HG03565 (cell line): Measurements from ENCODE around the gene ZNF827.
A peak's percentile ranks its signal among the peaks of the same experiment; 100 is the strongest.
"Not testable (repeated sequence)": the region's sequence is repeated elsewhere in the genome, so short reads cannot be mapped to it uniquely, and the experiment has no call there.

ENCODE experiments used
- ATAC-seq: cut with Tn5 transposase; IDR thresholded peaks from one replicate; pipeline ENCODE4 v1.9.1; 2021; ENCODE audit warnings: mild to moderate bottlenecking, moderate library complexity; ENCODE audit not compliant: unreplicated experiment

The ZNF827 gene

DNA sequence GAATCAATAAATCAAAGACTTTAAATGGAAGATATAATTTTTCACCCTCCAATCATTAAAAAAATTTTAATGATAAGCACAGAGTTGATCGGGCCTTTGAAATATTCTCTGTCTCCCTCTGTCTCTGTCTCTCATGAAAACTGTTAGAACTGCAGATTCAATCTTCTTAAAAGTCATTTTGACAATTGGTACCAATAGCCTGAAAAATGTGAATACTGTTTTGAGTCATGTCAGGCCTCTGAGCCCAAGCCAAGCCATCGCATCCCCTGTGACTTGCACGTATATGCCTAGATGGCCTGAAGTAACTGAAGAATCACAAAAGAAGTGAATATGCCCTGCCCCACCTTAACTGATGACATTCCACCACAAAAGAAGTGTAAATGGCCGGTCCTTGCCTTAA, 106.2 kb downstream of the ZNF827 start:
- not testable (repeated sequence) for ATAC-seq

DNA sequence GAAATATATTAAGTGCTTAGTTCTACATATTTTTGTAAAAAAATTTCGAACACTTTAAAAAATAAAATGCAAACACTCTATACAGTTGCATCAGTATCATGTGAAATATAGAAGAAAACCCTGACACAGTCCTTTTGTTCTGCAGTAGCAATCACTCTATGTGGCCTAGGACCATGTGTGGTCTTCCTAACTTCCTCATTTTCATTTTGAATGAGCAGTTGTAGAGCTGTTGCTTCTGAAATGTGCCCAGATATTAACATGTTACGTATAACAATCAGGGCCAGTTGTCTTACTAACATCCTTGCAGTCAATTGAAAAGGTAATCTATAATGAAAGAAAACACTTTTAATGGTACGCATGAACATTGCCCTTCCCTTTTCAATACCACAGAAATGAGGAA, 107.9 kb downstream of the ZNF827 start:
- peak; percentile 56 for ATAC-seq

DNA sequence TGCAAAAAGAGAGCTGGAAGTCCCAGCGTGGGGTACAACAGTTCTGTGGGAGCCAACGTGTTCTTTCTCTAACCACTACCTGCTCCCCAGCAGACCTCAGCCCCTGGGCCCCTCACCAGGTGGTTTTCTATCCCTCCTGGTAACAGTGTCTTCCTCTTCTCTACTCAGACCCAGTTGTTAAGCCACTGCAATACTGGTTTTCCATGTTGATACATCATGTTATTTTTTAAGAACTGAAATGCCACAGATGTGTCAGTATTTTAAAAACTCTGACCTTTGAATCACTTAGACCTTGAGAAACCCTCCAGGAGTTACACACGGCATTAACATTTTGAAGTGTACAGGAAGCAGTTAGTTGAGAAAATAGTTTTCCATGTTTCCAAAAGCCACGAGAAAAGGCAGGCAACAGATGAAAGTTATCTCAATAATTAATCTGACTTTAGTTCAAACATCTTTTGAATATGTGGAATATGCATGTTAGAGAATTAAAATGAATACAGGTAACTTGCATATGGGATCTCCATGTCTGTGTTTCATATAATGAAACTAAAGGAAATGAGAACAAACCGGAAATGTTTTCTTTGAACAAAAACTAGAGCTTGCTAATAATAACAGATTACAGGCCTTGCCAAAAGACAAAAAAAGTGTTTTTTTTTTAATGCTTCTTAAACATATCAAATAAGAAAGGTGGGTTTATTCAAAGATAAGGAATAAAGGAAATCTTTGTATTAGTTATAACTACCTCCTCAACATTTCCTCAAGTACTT, 108.8 kb downstream of the ZNF827 start:
- peak; percentile 57 for ATAC-seq

DNA sequence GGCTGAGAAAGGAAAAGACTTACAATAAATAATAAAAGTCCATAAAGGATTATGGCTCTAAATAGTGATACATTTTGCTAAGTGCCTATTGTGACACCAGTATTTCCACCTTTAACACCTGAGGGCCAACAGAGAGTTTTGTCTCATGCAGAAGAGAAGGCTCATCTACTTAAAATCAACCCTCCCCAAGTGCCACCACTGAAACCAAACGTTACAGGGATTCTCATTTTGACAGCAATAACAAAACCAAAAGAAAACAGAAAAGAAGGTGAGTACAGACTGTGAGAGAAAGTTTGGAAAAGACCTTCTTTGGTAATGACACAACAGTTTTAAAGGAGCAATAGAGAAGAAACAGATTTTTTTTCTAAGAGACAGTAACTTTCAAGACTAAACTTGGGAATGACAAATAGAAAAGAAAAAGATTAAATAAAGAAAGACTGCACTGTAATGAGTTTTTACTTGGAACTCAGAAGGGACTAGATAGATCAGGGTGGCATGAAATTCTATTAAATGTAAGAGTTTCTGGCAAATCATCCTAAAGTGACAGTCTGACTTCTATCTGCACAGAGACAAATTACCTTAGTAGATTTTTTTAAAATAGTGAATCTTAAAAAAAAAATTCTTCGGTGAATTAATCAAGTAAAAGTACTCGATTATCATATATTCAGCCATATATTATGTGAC, 109.7 kb downstream of the ZNF827 start:
- ATAC-seq = peak; percentile 62

DNA sequence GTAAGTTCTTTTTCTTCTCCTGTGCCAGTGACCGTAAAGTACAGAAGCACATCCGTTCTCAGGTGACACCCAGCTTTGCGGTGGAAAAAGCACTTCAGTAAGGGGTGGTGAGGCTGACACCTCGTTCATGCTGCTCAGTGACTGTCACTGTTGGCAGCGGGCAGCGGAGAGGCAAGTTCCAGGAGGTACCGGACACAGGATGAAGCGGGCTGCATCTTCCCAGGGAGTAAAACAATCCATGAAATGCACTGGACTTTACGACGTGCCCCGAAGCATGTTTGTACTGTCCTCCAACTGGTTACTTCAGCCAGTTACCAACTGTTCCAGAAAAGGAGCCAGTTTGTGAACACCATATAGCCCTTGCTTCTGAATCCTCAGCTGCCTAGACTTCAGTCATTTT, 110.7 kb downstream of the ZNF827 start:
- ATAC-seq = no peak

DNA sequence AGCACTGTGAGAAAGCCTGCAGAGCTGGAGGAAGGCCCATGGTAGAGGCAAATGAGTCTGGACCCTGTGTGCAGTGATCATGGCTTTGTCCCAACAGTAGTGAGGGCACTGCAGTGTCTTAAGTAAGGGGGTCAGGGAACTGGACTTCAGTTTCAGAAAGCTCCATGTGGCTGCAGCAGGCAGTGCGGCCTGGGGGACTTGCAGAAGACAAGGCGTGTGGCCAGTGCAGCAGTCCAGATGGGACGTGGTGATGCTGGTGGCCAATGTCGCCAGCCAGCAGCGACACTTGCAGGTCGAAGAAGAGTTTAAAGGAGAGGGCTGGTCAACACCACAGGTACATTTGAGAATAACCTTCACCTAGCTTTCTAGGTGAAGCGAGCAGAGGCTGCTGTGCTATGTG, 113.4 kb downstream of the ZNF827 start:
- no peak for ATAC-seq

DNA sequence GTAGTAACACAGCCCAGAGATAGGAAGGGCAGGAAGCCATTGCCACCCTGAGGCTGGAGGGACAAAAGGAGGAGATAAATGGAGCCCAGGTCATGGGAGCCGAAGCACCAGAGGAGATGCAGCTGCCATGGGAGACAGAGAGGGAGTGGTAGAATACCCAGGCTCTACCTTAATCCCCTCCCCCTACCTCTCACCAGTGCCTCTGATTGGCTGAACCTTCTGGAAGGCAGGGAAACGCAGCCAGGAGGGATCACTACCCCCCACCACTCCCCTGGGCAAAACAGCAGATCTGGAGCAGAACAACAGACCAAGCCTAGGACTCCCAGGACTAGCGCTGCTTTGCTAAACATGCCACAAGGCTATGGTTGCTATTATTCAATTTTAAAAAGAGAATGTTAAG, 114.2 kb downstream of the ZNF827 start:
- no peak for ATAC-seq

DNA sequence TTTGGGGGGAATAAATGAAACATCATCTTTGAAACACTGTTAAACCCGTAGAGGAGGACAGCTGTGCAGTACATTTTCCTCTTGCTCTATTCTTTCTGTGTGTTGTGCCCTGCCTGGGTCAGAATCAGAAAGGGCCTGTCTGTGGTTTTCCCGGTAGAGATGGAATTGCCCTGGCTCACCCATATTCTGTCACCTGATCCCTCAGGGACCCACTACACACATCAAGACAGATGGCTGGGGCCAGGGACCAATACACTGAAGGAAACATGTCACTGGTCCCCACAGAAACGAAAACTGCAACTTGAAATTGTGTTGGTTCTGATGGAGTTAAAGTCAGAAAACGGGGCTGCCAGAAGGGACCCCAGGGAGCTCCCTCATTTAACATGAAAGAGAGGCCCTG, 114.9 kb downstream of the ZNF827 start:
- no peak for ATAC-seq

DNA sequence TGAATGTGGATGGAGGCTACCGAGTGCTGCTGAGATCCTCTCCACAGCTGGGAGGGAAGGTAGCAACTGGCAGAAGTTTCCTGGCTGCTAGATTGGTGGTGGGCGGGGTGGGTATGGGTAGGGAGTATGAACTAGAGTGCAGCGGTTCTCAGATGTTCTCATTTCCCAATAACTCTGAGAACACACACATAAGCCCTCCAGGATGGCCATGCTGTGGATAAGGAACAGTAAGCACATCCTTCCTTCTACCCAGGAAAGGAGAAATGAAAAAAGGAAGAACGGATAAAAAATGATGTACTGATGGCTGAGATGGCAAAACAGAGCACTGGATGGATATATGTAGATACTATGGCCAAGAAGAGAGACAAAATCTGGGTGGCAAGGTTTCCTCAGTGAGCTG, 116.0 kb downstream of the ZNF827 start:
- no peak for ATAC-seq

DNA sequence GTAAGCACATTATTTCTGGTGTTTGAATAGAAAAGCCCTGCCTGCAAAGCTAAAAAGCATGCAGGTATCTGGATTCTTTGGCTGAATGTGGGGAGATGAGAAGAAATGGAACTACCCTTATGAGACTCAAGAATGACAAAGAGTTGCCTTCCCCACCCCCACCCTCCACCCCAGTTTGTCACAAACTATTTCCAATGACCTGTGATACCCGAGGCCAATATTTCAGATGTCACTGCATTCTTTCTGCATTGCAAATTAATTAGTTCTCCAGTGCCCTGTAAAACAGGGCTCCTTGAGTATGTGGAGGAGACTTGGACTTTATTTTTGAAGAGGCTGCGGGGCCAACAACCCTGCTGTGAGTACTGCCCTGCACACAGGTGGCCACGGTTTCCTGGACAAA, 116.4 kb downstream of the ZNF827 start:
- ATAC-seq = no peak

DNA sequence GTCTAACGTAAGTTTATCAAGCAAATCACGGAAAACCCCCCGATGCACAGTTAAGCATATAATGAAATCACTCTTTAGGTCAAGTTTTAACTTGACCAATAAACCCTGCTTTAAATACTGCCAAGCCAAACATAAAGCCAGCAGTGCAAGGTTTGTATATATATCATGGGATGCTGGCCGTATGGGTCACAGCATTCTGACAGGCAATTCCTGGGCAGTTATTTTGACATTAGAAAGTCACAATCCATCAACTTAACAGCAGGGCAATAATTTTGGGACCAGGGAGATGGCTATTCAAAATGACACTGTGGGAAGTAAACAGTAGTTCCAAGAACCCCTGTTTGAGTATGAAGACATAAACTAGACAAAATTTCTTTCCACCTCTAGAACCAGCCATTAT, 116.9 kb downstream of the ZNF827 start:
- ATAC-seq = no peak

DNA sequence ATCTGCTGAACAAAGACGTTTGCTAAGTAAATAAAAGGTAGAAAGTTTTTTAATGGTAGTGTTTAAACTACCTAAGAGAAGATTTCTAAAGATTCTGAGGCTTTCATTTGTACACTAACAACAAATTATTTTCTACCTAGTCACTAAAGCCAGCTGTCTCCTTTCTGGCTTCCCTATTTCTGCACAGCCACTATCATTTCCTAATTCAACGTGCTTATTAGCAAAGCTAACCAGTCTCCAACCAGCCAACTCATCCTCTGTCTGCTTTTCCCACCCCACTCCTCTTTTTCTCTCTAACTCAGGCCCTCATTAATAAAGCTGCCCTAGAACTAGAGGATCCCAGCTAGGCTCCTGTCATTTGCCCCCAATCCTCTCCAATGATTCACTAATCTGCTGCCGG, 118.2 kb downstream of the ZNF827 start:
- ATAC-seq = no peak

DNA sequence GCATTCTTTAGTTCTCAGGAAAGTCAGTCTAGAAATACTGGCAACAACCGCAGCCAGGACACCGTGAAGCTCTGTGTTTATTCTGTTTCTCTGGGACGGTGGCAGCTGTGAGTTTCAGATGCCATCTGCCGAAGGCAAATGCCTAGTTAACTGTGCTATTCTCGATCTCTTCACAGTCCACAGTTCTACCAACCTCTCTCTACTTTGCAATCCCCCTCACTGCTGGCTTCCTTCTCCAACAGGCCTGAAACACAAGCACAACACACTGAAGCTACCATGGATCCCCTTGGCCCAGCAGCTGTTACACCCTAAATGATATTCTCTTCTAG, 118.8 kb downstream of the ZNF827 start:
- ATAC-seq = no peak

DNA sequence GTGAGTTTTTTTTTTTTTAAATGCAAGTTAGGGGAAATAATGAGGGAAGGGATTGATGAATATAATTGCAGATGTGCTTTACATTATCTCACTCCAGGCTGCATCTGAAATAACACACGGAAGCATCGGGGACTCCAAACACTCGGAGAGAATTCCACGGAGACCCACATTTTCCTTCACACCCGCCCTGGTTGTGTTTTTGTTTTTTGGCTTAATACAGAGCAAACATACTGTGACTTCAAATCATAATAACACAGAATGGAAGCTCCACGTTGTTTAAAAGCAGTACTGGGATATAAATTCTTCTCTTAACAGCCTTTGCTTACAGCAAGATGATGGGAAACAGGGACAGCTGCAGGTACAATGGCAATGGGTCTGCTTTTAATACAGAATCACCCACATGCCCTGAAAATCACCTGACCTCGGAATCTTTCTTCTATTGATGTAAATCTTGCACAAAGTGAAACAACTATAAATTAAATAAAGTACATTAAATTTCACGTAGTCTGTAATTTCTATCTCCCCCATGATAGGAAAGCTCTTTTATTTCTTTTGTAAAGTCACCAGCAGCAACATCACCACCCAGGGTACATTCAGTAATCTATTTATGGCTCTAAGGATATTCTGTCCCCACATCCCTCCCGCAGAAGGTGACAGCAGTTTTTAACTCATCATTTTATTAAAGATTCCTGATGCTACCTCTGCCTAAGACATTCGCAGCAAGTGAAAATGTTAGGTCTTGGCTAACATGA, 119.3 kb downstream of the ZNF827 start:
- no peak for ATAC-seq

DNA sequence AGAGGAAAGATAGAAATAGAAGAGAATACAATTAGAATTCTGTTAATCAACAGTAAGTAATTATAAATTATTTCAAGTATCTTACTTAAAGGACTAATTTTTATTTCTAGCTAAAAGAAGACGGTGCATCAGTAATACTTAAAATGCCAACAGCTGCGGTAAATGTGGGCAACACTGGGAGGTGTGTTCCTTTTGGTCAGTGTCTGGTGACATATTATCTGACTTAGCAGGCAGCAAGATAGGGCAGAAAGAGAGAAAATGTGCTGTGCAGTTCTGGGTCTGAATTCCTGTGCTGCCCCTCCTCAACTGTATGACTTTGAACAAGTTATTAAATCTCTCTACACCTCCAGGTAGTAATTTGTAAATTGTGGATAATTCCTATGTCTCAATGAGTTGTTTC, 120.6 kb downstream of the ZNF827 start:
- ATAC-seq = no peak

DNA sequence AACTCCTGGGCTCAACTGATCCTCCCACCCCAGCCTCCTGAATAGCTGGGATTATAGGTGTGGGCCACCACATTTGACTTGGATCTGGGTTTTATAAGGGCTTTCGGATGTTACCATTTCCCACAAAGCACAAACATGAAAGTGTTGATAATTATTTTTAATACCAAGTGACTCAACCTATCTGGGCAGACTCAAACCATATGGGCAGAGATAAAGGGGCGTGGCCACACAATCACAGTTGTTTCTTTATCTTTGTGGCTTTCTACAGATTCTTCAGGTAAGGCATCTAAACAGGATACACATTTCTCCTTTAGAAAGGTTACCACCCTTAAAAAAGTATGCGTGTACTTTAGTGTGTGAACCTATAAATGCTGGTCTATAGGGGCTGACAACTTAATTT, 122.5 kb downstream of the ZNF827 start:
- no peak for ATAC-seq

DNA sequence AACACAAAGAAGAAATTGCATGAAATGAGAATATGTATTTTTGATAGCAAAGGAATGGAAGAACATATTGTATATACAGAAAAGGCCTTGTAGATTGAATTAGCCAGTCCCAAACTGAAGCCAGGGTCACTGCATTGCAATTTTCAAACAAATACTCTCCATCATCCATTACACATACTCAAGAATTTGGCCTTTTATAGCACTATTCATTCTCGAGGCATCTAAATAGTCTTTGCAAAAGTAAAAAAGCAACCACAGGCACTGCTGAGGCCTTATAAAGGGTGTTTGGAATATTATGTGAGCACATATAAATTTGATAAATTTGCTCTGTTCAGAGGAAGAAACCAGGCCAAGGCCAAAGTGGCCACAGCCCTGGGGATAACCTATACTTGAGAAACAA, 123.0 kb downstream of the ZNF827 start:
- no peak for ATAC-seq

DNA sequence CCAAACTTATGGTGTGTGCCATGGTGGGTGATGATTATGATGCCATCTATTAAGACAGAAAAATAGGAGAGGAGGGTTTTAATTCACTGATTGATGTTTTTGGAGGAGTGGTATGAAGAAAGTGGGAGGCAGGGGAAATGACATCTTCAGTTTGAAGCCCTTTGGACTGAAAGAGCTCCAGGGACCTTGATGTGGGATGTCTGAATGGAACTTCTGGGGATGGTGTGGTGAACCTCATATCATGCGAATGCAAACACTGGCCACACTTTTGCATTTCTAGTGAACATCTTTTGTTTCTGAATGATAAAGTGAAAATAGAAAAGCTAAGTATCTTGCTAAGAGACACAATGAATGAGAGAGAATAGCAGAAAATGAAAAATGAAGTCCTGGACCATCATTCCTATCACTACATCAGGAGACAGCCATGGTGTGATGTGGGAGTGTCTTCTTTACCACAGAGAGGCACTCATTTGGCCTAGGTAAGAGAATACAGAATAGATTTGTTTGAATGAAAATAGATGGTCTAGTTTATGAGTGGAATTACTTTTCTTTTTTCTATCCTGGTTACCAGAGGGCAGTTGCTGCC, 123.5 kb downstream of the ZNF827 start:
- ATAC-seq = no peak

DNA sequence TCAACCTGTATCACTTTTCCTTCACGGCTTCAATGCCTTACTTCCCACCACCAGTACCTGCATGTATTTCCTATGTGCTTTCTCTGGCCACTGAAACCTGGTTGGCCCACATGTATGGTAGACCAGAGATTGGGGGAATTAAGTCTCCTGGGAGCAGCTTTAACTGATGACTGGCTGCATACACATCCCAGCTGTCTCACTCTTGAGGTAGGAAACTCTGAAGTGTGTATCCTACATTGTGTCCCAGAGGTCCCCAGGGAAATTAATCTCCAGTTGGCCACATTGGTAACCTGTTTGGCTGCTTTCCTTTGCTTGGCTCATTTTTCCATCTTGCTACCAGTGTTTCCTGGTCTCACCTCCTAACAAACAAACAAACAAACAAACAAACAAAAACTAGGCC, 124.4 kb downstream of the ZNF827 start:
- no peak for ATAC-seq

DNA sequence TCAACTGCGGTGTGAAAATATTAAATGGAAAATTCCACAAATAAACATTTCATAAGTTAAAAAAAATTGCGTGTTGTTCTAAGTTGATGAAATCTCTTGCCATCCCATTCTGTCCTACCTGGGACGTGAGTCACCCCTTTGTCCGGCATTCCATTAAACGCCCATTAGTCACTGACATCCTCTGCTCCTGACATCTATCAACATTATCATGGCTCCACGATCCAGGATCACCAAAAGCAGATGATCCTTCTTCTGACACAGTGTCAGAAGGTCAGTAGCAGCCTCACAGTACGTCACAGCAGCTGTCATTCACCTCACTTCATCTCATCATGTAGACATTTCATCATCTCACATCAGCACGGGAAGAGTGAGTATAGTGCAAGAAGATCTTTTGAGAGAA, 125.7 kb downstream of the ZNF827 start:
- no peak for ATAC-seq

DNA sequence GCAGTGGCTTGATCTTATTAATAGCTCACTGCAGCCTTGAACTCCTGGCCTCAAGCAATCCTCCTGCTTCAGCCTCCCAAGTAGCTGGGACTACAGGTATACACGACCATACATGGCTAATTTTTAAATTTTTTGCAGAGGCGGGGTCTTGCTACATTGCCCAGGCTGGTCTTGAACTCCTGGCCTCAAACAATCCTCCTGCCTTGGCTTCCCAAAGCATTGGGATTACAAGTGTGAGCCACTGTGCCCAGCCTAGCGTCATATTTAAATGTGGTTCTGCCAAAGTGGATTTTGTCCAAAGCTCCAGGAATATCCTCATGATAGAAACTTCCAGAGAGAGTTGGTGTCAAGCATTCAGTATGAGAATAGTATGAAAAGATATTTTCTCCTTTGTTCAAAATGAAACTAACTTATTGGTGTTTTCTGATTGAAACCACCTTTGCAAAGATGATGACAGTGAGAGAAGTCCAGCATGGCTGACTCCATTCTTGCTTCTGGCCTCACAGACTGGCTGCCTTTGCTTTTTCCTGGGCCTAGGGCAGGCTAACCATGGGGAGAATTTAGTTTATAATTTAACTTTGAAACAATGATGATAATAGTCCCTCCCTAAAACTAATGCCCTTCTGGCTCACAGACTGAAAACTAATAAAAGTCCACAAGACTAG, 129.6 kb downstream of the ZNF827 start:
- ATAC-seq = peak; percentile 3
